Stimulated activated CD4-positive, alpha-beta T cell treated with anti-CD3 and anti-CD28 coated beads, Interleukin-1b, Interleukin-23, amount 100 ng/mL, for 48 hours (primary cell): Measurements from ENCODE around the gene AJAP1.
"Not testable (repeated sequence)": the region's sequence is repeated elsewhere in the genome, so short reads cannot be mapped to it uniquely, and the experiment has no call there.

Experiments used
- DNase-seq: peaks from one replicate; pipeline ENCODE4 v3.0.0-alpha.2; 2020

Gene AJAP1

DNA sequence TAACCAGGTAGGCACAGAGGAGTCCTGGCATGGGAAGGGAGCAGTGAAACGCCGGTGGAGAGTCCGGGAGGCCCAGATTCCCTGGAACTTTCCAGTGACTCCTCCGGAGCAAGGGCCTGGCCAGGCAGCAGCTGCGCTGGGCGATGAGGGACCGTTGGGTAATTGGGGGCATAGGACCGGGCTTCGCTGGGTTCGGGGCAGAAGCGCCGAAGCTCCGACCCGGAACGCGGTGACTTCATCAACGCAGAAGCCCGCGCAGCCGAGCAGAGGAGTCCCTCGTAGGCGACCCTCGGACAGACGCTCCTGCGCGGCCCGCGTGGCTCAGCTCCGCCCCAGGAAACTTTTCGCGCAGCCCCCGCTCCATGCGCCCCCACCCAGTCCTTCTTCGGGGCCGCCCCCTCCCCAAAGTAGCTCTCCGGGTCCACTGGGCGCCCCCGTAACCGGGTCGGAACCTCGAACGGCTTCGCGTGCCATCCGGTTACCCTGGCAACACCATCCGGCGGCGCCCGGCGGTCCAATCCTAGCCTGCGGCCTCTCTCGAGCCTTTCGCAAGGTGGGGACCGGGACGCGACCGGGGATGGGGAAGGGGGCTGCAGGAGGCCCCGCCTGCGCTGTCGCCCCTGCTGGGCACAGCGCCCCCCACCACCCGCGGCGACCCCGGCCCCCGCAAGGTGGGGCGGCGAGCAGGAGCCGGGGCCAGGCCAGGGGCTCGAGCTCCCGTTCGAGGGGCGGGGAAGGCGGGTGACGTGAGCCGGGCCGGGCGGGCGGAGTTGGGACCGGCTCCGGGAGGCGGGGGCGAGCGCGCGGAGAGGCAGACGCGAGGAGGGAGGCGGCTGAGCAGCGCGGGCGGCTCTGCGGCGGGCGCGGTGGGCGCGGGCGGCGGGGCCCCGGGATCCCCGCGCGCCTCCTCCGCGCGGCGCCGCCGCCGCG is at the start of gene AJAP1:
Gene AJAP1, plus strand, starts transcription at position 814 of the 930 bp plus-strand sequence. CDS start 817 bp downstream, outside the sequence.
- DNase-seq: no peak

DNA sequence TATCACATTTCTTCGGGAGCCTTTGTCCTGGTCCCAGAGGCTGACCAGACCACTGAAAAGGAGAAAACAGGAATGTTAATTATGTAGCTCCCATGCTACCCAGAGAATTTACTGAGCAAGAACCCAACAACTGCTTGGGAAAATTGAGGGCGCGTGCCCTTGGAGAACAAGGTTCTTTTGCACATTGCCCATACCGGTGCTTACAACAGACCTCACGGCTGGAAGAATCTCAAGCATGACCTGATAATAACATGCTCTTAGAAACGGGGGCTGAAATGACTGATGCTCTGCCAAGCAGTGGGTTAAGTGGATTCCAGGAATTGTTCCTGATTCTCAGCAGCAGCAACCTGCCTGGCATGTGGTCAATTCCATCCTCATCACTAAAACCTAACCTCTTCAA is 49.3 kb upstream of the AJAP1 start:
- DNase-seq: no peak

DNA sequence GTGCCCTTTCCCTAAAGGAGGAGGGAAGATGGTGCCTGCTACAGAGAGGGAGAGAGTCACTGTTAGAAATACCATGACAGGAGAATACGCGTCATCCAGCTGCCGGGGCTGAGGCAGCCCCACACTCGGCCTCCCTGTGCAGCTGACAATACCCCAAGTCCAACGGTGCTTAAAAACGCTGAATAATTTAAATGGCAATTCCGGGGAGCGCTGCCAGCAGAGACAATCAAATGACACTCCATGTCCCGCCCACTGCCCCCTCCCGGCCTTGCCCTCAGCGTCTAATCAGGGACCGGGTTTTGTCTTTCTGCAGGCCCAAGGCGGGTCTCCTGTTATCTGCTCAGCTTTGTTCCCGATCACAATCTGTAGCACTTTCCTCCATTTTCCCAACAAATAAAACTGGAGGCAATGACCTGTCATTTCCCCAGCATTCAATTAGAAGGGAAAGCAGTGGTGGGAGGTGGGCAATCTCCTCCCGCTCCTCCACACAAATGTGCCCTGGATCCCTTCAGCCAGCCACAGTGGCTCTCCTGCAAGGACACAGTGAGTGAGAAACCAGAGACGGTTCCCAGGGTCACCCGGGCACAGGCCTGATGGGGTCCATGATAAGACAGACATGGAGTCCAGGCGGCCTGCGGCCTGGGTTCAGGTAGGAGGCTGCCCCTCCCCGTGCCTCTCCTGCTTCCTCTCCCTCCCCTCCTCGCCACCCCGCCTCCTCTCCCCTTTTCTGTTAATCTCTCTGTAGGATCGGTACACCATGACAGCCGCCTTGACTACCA is 42.7 kb upstream of the AJAP1 start:
- DNase-seq: no peak

- DNase-seq: no peak
These were observed 41.4 kb upstream of the AJAP1 start for GRCh38 chr1:4612991-4613390.

- DNase-seq: no peak
These were observed 40.6 kb upstream of the AJAP1 start for GRCh38 chr1:4613606-4614370.

- DNase-seq: no peak
These were observed 39.9 kb upstream of the AJAP1 start for GRCh38 chr1:4614371-4615137.

- no peak for DNase-seq
These were observed 39.3 kb upstream of the AJAP1 start for GRCh38 chr1:4615138-4615470.

GRCh38 chr1:4615501-4615900 is 38.9 kb upstream of the AJAP1 start:
- no peak for DNase-seq

GRCh38 chr1:4616831-4617465 is 37.5 kb upstream of the AJAP1 start:
- no peak for DNase-seq

GRCh38 chr1:4617506-4617905 is 36.9 kb upstream of the AJAP1 start:
- no peak for DNase-seq

DNA sequence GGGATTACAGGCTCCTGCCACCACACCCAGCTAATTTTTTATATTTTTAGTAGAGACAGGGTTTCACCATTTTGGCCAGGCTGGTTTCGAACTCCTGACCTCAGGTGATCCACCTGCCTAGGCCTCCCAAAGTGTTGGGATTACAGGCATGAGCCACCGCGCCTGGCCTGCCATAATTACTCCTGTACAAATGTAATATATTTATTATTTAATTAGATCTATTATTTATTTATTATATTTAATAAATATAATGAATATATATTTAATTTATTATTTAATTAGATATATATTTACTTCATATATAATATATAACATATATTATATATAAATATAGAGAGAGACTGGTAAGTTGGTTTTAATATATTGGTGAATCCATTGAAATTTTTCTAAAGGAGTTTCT is 35.6 kb upstream of the AJAP1 start:
- not testable (repeated sequence) for DNase-seq

DNA sequence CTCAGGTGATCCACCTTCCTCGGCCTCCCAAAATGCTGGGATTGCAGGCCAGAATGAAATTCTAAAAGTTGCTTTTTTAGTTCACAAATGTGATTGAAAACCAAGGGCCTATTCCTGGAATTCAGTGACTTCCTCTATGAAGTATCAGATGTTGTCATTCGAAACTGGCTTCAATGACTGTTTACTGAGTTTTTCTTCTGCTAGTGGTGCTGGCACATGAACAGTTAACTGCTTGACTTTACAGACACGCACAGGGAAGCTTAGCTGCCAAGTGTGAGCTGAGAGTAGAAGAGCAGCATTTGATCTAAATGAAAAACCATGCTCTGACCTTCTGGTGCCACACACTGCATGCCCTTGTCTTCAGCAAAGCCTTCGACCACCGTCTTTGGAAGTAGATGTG is 32.8 kb upstream of the AJAP1 start:
- DNase-seq: no peak

DNA sequence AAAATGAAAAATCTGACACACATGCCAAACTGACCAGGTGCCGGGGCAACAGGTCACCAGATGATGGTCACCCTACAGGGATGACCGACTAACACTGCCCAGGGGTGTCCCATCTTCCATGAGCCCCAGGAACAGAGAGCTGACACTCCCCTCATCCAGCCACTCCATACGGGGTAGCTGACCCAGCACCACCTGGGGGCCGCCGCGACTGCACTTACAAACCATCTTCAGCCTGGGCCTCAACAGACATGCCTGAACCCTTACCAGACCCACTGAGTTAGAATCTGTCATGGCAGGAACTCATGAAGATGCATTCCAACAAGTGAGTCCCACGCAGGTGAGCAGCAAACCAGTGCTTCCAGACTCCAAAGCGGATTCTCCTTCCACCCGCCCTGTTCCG is 31.6 kb upstream of the AJAP1 start:
- DNase-seq: no peak

DNA sequence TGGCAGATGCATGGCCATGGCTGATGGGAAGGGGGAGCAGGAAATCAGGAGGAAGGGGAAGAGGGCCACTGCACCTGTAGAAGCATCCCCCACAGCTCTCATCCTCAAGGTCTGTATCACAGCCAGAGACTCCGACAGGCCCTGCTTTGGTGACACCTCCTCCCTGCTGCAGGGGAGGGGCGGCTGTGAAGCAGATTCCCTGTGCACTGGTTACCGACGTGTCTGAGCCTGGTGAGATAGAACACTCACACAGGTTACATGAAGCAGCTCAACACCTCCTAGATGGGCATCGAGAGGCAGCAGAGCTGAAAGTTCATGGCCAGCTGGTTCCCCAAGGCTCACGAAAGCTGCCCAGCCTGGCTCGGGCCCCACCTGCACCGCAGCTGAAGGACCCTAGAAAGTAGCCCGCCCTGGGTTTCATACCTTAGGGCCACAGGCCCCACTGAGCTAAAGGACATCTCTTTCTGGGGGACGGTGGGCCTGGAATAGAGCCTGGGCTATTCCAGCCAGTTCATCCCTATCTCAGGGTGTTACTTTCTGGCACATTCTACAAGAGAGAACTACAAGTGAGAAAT is 30.2 kb upstream of the AJAP1 start:
- DNase-seq: no peak

DNA sequence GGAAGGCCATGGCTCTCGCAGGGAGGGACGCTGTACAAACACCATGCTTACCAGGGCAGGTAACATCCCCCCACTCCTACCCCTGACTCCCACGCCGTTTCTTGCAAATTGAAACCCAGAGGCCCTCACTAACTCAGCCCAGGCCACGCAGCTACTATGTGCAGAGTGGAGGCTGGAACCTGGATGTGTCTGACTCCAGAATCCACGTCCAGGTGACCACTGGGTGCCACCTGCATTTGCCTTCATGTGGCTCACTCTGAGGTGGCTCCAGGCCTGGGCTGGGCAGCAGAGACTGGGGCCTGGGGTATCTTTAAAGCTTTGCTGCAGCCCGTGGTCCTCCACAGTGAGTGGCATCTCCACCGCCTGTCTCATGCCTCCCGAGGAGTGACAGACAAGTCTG is 29.6 kb upstream of the AJAP1 start:
- DNase-seq: no peak

- DNase-seq: no peak
These were observed 28.3 kb upstream of the AJAP1 start for GRCh38 chr1:4626061-4626460.

DNA sequence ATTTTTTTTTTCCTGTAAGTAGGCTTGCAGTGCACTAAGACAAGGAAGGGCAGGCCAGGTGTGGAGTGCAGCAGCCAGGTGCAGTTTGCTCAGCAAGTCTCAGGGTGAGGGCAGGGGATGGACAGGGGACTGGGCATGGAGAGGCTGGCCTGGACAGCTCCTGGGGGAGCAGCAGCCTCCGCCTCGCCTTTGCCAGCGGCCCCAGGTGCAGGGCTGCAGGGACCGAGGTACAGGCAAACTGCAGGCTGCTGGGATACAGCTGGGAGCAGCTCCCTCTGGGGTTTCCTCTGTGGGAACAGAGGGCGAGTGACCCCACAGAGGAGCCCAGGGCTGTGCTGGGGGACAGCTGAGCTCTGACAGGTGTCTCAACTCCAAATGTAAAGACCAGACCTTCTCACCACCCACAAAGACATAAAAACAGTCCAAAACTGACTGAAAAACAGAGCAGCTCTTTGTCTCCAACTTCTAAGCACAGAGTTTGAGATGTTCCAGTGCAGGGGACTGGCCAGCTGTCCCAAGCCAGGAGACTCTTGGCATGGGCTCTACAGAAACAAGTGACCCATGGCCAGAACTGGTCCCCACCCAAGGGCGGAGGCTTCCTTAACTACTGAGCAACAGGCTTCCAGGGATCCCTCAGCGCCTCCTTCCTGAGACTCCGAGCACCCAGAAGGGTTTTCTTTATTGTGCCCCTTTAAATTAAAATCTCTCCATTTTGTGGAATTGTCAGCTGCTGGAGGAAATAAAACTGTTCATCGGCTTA is 27.7 kb upstream of the AJAP1 start:
- no peak for DNase-seq

DNA sequence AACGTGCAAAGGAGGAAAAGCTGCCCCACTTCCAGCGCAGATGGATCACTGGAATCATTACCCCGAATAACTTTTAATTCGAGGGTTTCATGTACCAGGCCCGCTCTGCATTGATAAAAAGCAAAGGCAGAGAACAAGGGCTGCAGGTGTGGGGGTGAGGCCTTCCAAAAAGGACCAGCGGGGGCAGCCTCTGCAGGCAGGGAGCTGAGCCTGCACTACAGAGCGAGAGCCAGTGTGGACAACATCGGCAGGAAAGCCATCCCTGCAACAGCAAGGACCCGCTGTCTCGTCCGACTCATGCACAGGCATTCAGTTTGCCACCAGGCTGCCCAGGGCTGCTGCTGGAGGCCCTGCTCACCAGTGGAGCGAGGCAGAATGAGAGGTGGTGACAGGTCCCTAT is 27.1 kb upstream of the AJAP1 start:
- DNase-seq: no peak

DNA sequence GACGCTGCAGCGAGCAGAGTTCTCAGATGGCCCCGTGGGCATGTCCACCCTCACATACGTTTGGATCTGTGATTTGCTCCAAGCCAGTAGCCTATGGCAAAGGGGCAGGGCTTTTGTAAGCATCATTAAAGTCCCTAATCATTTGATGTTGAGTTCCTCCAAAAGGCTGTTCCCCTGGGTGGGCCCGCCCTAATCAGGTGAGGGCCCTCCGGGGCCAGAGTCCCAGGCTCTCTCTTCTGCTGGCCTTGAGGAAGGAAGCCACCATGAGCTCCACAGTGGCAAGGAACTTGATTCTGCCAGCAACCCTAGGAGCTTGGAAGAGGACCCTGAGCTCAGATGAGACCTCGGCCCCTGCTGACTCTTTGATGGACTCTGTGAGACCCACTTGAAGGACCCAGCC is 25.4 kb upstream of the AJAP1 start:
- no peak for DNase-seq

- DNase-seq: no peak
These were observed 23.8 kb upstream of the AJAP1 start for GRCh38 chr1:4630561-4630960.

DNA sequence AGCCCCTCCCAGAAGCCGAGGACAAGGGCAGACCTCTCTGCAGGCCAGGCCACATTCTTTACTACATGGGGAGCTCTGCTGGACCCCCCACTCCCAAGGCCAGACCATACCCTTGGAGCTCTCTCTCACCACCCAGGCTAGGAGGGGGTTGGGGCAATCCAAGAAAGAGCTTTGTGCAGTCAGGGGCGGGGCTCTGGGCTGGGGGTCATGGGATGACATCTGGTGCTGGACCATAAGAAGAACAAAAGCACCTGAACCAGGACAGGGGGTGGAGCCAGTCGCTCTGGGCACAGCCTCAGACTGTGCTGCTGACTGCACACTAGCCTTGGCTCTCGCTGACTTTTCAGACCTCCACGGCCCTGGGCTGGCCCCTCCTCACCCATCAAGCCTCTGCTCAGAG is 23.1 kb upstream of the AJAP1 start:
- DNase-seq: no peak
